HepG2 (cell line): Measurements from ENCODE around the gene MRPS35. TPM values are rescaled to one million over a fixed set of nuclear protein-coding genes. Genes with fewer than 3 reads are reported as not detected.

Source experiments
- ATF7 ChIP-seq, 2 experiments: fragments of 450-650 bp in 1 of 2; sonication (generic) in 1 of 2; formaldehyde crosslinking in 1 of 2; IDR thresholded peaks; 2 replicates each; pipeline versions ENCODE4 v1.4.0 to v1.6.1; 2016 to 2020; ENCODE audit warnings: antibody characterized with exemption in 1 of 2, mild to moderate bottlenecking in 1 of 2, missing genetic modification reagents in 1 of 2
- BRD4 ChIP-seq: sonication (generic); formaldehyde crosslinking; IDR thresholded peaks from 2 replicates; pipeline ENCODE4 v1.4.0; 2020; ENCODE audit warnings: missing genetic modification reagents
- CBX1 ChIP-seq: IDR thresholded peaks from one replicate; pipeline ENCODE4 v1.6.1; 2016; ENCODE audit warnings: antibody characterized with exemption, low read depth
- CCDC6 ChIP-seq: sonication (generic); formaldehyde crosslinking; IDR thresholded peaks from 2 replicates; pipeline ENCODE4 v1.8.1; 2022; ENCODE audit warnings: mild to moderate bottlenecking, missing genetic modification reagents, moderate library complexity
- HMG20A ChIP-seq: IDR thresholded peaks from 2 replicates; pipeline ENCODE4 v1.6.1; 2016; ENCODE audit warnings: borderline replicate concordance
- NBN ChIP-seq: fragments of 450-650 bp; conservative IDR thresholded peaks from 2 replicates; pipeline ENCODE4 v1.6.1; 2017
- NFE2L1 ChIP-seq: sonication (generic); formaldehyde crosslinking; IDR thresholded peaks from 2 replicates; pipeline ENCODE4 v1.4.0; 2020; ENCODE audit warnings: missing genetic modification reagents, mild to moderate bottlenecking, borderline replicate concordance
- RARA ChIP-seq: IDR thresholded peaks from 2 replicates; pipeline ENCODE4 v1.6.1; 2016; ENCODE audit warnings: missing genetic modification reagents, missing compliant biosample characterization
- RELA ChIP-seq: sonication (generic); formaldehyde crosslinking; IDR thresholded peaks from 2 replicates; pipeline ENCODE4 v1.4.0; 2020; ENCODE audit warnings: missing genetic modification reagents
- TCF7 ChIP-seq: sonication (generic); IDR thresholded peaks from 2 replicates; pipeline ENCODE4 v1.6.1; 2016; ENCODE audit warnings: antibody characterized with exemption, low read depth
- ZNF484 ChIP-seq: sonication (generic); formaldehyde crosslinking; IDR thresholded peaks from 2 replicates; pipeline ENCODE4 v1.5.1; 2020; ENCODE audit warnings: mild to moderate bottlenecking, low read depth, missing genetic modification reagents, borderline replicate concordance
- ZNF660 ChIP-seq: sonication (generic); formaldehyde crosslinking; IDR thresholded peaks from 2 replicates; pipeline ENCODE4 v1.5.1; 2020; ENCODE audit warnings: mild to moderate bottlenecking, low read depth, missing genetic modification reagents, borderline replicate concordance
- polyA plus RNA-seq, 8 experiments: library from polyadenylated mRNA; depleted of rRNA in 3 of 8; stranded (reverse) in 7 of 8; unstranded in 1 of 8; fragments of >200 nt; fragmentation: Illumina TruSeq in 4 of 8; extraction: Trizol in 4 of 8; gene quantifications; 2 replicates each; pipeline versions ENCODE4 v1.2.1 to v1.2.3, GENCODE V29; 2011 to 2016; ENCODE audit warnings: low read depth in 4 of 8, missing spikeins in 1 of 8, mixed read lengths in 1 of 8; ENCODE audit not compliant: insufficient read depth in 1 of 8
- total RNA-seq, 5 experiments: library from RNA; depleted of rRNA; stranded (reverse); fragments of >200 nt; fragmentation: Illumina TruSeq; extraction: Trizol; gene quantifications; 2 replicates each; pipeline ENCODE4 v1.2.3, GENCODE V29; 2016; ENCODE audit warnings: low read depth in 1 of 5
- TF ChIP-seq, protein P1 (sequence below), 2 experiments: fragments of 450-650 bp in 1 of 2; sonication (generic) in 1 of 2; formaldehyde crosslinking in 1 of 2; IDR thresholded peaks; 2 replicates each; pipeline versions ENCODE4 v1.6.1 to v1.8.0; 2016 to 2022; ENCODE audit warnings: antibody characterized with exemption in 1 of 2, mild to moderate bottlenecking in 1 of 2, missing genetic modification reagents in 1 of 2
- TF ChIP-seq, protein P2 (sequence below): IDR thresholded peaks from 2 replicates; pipeline ENCODE4 v1.6.1; 2016
- TF ChIP-seq, protein P3 (sequence below): sonication (generic); formaldehyde crosslinking; IDR thresholded peaks from 2 replicates; pipeline ENCODE4 v1.4.0; 2020; ENCODE audit warnings: missing genetic modification reagents, mild to moderate bottlenecking, borderline replicate concordance
- TF ChIP-seq, protein P4 (sequence below): sonication (generic); formaldehyde crosslinking; IDR thresholded peaks from 2 replicates; pipeline ENCODE4 v1.4.0; 2020; ENCODE audit warnings: low read depth, mild to moderate bottlenecking, missing genetic modification reagents

MRPS35 gene
- total and polyA plus RNA-seq, 2 of the 13 experiments (the other 11 are each of a cell fraction or from before 2014, with no cell fraction given) = 63.4 to 104 TPM

DNA sequence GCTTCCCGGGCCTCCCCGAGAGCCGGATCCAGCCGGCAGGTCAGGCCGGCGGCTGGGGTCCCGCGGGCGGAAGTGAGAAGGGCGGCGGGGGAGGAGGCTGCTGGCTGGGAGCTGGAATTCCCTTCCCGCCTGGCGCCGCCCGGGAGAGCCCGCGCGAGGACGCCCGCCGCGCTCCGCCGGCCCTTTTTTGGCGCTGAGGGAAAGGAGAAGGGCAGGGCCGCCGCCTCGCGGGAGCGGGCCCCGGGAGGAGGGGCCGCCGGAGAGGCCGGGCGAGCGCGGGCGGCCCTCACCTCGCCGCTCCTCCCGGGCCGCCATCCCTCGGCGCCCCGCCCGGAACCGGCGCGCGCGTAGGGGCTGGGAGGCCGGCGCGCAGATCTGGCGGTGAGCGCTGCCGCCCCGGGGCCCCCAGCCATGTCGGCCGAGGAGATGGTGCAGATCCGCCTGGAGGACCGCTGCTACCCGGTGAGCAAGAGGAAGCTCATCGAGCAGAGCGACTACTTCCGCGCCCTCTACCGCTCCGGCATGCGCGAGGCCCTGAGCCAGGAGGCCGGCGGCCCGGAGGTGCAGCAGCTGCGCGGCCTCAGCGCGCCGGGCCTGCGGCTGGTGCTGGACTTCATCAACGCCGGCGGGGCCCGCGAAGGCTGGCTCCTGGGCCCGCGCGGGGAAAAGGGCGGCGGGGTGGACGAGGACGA lies 69.4 kb downstream of the MRPS35 start, which contains the start of the genes KLHL42 and MANSC4 (continued):
- TF ChIP-seq, protein P1, sequence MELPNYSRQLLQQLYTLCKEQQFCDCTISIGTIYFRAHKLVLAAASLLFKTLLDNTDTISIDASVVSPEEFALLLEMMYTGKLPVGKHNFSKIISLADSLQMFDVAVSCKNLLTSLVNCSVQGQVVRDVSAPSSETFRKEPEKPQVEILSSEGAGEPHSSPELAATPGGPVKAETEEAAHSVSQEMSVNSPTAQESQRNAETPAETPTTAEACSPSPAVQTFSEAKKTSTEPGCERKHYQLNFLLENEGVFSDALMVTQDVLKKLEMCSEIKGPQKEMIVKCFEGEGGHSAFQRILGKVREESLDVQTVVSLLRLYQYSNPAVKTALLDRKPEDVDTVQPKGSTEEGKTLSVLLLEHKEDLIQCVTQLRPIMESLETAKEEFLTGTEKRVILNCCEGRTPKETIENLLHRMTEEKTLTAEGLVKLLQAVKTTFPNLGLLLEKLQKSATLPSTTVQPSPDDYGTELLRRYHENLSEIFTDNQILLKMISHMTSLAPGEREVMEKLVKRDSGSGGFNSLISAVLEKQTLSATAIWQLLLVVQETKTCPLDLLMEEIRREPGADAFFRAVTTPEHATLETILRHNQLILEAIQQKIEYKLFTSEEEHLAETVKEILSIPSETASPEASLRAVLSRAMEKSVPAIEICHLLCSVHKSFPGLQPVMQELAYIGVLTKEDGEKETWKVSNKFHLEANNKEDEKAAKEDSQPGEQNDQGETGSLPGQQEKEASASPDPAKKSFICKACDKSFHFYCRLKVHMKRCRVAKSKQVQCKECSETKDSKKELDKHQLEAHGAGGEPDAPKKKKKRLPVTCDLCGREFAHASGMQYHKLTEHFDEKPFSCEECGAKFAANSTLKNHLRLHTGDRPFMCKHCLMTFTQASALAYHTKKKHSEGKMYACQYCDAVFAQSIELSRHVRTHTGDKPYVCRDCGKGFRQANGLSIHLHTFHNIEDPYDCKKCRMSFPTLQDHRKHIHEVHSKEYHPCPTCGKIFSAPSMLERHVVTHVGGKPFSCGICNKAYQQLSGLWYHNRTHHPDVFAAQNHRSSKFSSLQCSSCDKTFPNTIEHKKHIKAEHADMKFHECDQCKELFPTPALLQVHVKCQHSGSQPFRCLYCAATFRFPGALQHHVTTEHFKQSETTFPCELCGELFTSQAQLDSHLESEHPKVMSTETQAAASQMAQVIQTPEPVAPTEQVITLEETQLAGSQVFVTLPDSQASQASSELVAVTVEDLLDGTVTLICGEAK (IDR thresholded peaks at IDR 0.05) = no peak
- TF ChIP-seq, protein P1 (CRISPR knock-in tag; IDR thresholded peaks at IDR 0.05) = peak; percentile 56; the same call in 1 of the 2 replicates
- no peak for TF ChIP-seq CBX1
- TF ChIP-seq RARA (CRISPR knock-in tag) = 0 out of 2 replicates have a peak, but pooled peaks have one; percentile 37
- TF ChIP-seq CCDC6 (CRISPR knock-in tag) = no peak
- no peak for TF ChIP-seq NBN
- TF ChIP-seq BRD4 (CRISPR knock-in tag) = peak; percentile 77
- TF ChIP-seq, protein P2, sequence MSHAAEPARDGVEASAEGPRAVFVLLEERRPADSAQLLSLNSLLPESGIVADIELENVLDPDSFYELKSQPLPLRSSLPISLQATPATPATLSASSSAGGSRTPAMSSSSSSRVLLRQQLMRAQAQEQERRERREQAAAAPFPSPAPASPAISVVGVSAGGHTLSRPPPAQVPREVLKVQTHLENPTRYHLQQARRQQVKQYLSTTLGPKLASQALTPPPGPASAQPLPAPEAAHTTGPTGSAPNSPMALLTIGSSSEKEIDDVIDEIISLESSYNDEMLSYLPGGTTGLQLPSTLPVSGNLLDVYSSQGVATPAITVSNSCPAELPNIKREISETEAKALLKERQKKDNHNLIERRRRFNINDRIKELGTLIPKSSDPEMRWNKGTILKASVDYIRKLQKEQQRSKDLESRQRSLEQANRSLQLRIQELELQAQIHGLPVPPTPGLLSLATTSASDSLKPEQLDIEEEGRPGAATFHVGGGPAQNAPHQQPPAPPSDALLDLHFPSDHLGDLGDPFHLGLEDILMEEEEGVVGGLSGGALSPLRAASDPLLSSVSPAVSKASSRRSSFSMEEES (CRISPR knock-in tag) = no peak
- no peak for TF ChIP-seq HMG20A (CRISPR knock-in tag)
- TF ChIP-seq ZNF660 = no peak
- TF ChIP-seq NFE2L1 (CRISPR knock-in tag) = no peak
- TF ChIP-seq, protein P3, sequence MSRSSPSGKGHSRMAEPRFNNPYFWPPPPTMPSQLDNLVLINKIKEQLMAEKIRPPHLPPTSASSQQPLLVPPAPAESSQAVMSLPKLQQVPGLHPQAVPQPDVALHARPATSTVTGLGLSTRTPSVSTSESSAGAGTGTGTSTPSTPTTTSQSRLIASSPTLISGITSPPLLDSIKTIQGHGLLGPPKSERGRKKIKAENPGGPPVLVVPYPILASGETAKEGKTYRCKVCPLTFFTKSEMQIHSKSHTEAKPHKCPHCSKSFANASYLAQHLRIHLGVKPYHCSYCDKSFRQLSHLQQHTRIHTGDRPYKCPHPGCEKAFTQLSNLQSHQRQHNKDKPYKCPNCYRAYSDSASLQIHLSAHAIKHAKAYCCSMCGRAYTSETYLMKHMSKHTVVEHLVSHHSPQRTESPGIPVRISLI = no peak
- TF ChIP-seq, protein P4, sequence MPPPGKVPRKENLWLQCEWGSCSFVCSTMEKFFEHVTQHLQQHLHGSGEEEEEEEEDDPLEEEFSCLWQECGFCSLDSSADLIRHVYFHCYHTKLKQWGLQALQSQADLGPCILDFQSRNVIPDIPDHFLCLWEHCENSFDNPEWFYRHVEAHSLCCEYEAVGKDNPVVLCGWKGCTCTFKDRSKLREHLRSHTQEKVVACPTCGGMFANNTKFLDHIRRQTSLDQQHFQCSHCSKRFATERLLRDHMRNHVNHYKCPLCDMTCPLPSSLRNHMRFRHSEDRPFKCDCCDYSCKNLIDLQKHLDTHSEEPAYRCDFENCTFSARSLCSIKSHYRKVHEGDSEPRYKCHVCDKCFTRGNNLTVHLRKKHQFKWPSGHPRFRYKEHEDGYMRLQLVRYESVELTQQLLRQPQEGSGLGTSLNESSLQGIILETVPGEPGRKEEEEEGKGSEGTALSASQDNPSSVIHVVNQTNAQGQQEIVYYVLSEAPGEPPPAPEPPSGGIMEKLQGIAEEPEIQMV (CRISPR knock-in tag) = no peak
- no peak for TF ChIP-seq ZNF484 (CRISPR knock-in tag)
- TF ChIP-seq TCF7 = no peak
- no peak for TF ChIP-seq ATF7 (IDR thresholded peaks at IDR 0.05)
- no peak for TF ChIP-seq ATF7 (CRISPR knock-in tag; IDR thresholded peaks at IDR 0.05)
- no peak for TF ChIP-seq RELA (CRISPR knock-in tag)
